Caco-2 (cell line): ENCODE measurements around the gene ABHD17C. TPM values are rescaled to one million over a fixed set of nuclear protein-coding genes. Genes with fewer than 3 reads are reported as not detected.
A peak's percentile ranks its signal among the peaks of the same experiment; 100 is the strongest.

Experiments
- BruUV-seq: library from RNA; stranded (reverse); fragments of 400-500 nt; replicated peaks from 2 replicates; lab custom pipeline; 2021; lab: Mats Ljungman, UMichigan
- CTCF ChIA-PET: fragments of 300-600 bp; sonication (Branson Sonifier 250); formaldehyde crosslinking; loops from one replicate; lab custom pipeline; 2022; ENCODE audit warnings: antibody characterized with exemption; lab: Charles Lee
- POLR2A ChIA-PET: fragments of 300-600 bp; sonication (Branson Sonifier 250); formaldehyde crosslinking; loops from one replicate; lab custom pipeline; 2022; ENCODE audit warnings: antibody characterized with exemption; lab: Charles Lee
- DNase-seq, 2 experiments: peaks; one replicate each; pipeline versions ENCODE4 v3.0.0 to v3.0.0-alpha.2; 2020 to 2022
- H3K27me3 ChIP-seq: replicated peaks from 2 replicates; pipeline ENCODE4 v1.6.0; 2011; ENCODE audit warnings: low read length; ENCODE audit not compliant: control insufficient read depth, insufficient read depth
- H3K36me3 ChIP-seq: 2 replicates; pipeline ENCODE4 v1.5.1; 2011; ENCODE audit warnings: low read length; ENCODE audit not compliant: control insufficient read depth, insufficient read depth
- H3K4me1 ChIP-seq: fragments of 250-450 bp; sonication (Bioruptor Pico); 2 replicates; pipeline ENCODE4 v1.5.1; 2020; ENCODE audit warnings: mild to moderate bottlenecking
- H3K4me3 ChIP-seq: 2 replicates; pipeline ENCODE4 v1.5.1; 2011; ENCODE audit warnings: low read depth, mild to moderate bottlenecking, control low read depth, low read length
- H3K9me3 ChIP-seq: fragments of 250-450 bp; sonication (Bioruptor Pico); 2 replicates; pipeline ENCODE4 v1.5.1; 2020; ENCODE audit warnings: mild to moderate bottlenecking, moderate library complexity
- H3K27ac Mint-ChIP-seq: one replicate; pipeline ENCODE4 v1.8.0; 2022; ENCODE audit warnings: mixed read lengths; ENCODE audit not compliant: unreplicated experiment
- H3K27me3 Mint-ChIP-seq: one replicate; pipeline ENCODE4 v1.8.0; 2022; ENCODE audit warnings: mixed read lengths; ENCODE audit not compliant: insufficient read depth, unreplicated experiment
- H3K36me3 Mint-ChIP-seq: one replicate; pipeline ENCODE4 v1.8.0; 2022; ENCODE audit warnings: mild to moderate bottlenecking, mixed read lengths; ENCODE audit not compliant: insufficient read depth, unreplicated experiment
- H3K4me1 Mint-ChIP-seq: one replicate; pipeline ENCODE4 v1.8.0; 2022; ENCODE audit warnings: low read depth, mixed read lengths; ENCODE audit not compliant: unreplicated experiment
- H3K4me3 Mint-ChIP-seq: one replicate; pipeline ENCODE4 v1.8.0; 2022; ENCODE audit warnings: mild to moderate bottlenecking, moderate library complexity, mixed read lengths; ENCODE audit not compliant: unreplicated experiment
- H3K9me3 Mint-ChIP-seq: one replicate; pipeline ENCODE4 v1.8.0; 2022; ENCODE audit warnings: mixed read lengths; ENCODE audit not compliant: unreplicated experiment
- intact Hi-C: fragments of 100-400 bp; cut with micrococcal nuclease; formaldehyde crosslinking; loops from one replicate; pipeline ENCODE4 v1.10.0; 2022; ENCODE audit not compliant: unreplicated experiment
- total RNA-seq: library from RNA; stranded (reverse); gene quantifications from 2 replicates; pipeline ENCODE4 v1.2.3, GENCODE V29; 2022
- TF ChIP-seq, protein P1 (sequence below), 2 experiments: fragments of 200-600 bp in 1 of 2; IDR thresholded peaks; 1 replicate in 1 of 2; 2 replicates in 1 of 2; pipeline versions ENCODE4 v1.5.1 to v1.8.0; 2011 to 2022; ENCODE audit warnings: antibody characterized with exemption in 1 of 2, control low read depth in 1 of 2, inconsistent platforms in 1 of 2, low read depth in 1 of 2, low read length in 1 of 2, mild to moderate bottlenecking in 1 of 2, moderate library complexity in 1 of 2; ENCODE audit not compliant: insufficient read depth in 1 of 2, severe bottlenecking in 1 of 2, unreplicated experiment in 1 of 2

Gene ABHD17C
- total RNA-seq, 1 experiment from 2014 or later, result 25.0 TPM

DNA sequence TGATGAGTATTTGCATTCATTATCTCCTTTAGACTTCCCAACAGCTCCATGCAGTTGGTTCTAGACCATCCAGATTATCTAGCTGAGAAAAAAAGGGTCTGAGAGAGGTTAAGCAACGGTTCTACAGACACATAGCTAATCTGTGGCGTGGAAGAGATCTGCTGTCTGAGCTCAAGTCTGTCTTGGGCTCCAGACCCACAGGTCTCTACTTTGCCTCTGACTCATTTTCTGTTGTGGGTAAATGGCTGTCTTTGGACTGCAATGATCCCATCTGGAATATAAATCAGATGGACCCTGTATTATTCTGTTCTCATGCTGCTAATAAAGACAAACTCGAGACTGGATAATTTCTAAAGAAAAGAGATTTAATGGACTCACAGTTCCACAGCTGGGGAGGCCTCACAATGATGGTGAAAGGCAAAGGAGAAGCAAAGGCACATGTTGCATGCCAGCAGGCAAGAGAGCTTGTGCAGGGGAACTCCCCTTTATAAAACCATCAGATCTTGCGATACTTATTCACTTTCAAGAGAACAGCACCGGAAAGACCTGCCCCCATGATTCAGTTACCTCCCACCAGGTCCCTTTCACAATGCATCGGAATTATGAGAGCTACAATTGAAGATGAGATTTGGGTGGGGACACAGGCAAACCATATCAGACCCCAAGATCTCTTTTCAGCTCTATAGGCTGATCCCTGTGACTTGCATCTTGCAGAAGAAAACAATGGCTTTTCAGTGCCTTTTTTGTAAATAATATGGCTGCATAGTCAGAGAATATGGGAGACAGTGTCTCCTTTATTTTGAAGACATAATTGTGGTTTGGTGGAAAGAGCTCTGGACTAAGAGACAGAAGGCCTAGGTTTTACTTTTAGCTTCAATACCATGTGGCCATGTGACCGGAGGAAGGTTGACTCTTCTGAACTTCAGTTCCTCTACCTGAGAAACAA lies 108.7 kb downstream of the ABHD17C start:
- no peaks in the 10 kb centered on the region for H3K27me3 ChIP-seq
- no peak overlapping the region for H3K4me3 Mint-ChIP-seq
- ChIA-PET POLR2A (no interaction called here), CTCF (no interaction called here)
- no peak overlapping the region for H3K27ac Mint-ChIP-seq
- no peaks in the 10 kb centered on the region for H3K36me3 Mint-ChIP-seq
- no peak overlapping the region for H3K4me3 ChIP-seq
- BruUV-seq, result no TSS peak
- TF ChIP-seq, protein P1, sequence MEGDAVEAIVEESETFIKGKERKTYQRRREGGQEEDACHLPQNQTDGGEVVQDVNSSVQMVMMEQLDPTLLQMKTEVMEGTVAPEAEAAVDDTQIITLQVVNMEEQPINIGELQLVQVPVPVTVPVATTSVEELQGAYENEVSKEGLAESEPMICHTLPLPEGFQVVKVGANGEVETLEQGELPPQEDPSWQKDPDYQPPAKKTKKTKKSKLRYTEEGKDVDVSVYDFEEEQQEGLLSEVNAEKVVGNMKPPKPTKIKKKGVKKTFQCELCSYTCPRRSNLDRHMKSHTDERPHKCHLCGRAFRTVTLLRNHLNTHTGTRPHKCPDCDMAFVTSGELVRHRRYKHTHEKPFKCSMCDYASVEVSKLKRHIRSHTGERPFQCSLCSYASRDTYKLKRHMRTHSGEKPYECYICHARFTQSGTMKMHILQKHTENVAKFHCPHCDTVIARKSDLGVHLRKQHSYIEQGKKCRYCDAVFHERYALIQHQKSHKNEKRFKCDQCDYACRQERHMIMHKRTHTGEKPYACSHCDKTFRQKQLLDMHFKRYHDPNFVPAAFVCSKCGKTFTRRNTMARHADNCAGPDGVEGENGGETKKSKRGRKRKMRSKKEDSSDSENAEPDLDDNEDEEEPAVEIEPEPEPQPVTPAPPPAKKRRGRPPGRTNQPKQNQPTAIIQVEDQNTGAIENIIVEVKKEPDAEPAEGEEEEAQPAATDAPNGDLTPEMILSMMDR (IDR thresholded peaks at IDR 0.05; ENCODE audit: insufficient read depth in 1 of 2, low read depth in 1 of 2, low read length in 1 of 2, severe bottlenecking in 1 of 2, unreplicated experiment in 1 of 2), result no peak
- H3K4me1 ChIP-seq, result no peaks in the 10 kb centered on the region
- no peaks in the 10 kb centered on the region for H3K27me3 Mint-ChIP-seq
- no peaks in the 10 kb centered on the region for H3K4me1 Mint-ChIP-seq
- no peaks in the 10 kb centered on the region for H3K36me3 ChIP-seq
- DNase-seq, result no peak
- H3K9me3 ChIP-seq, result no peaks in the 10 kb centered on the region
- H3K9me3 Mint-ChIP-seq, result no peaks in the 10 kb centered on the region
- intact Hi-C loops, result no loop called here

DNA sequence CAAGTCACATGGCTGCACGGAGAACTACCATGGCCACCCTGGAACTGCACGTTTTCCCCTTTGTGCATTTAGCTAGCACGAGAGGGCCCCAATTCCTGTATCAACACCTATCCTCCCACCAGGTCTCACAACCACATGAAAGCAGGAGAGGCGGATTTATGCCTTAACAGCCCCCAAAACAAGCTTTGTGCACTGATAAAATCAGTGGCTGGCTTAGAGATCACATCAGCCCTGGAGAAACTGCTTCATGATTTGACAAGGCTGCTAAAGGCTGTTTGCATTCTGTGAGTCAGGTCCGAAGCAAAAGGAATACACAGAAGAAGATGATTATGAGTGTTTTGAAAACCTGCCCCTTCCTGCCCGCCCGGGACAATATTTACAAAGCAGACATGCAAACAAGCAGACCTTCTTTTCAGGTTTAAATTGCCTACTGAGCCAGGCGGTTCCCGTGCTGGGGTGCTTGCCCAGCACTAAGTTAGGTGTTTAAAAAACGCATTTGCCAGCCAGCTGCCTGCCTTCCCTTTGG lies 109.9 kb downstream of the ABHD17C start:
- BruUV-seq, result no TSS peak
- Histone ChIP-seq H3K27me3 (no peaks in the 10 kb centered on the region), H3K36me3 (no peaks in the 10 kb centered on the region), H3K9me3 (no peaks in the 10 kb centered on the region), H3K4me3 (peak overlapping the region; percentile 5; the same call in 1 of the 2 replicates), H3K4me1 (no peaks in the 10 kb centered on the region)
- TF ChIP-seq, protein P1 (IDR thresholded peaks at IDR 0.05; ENCODE audit: insufficient read depth in 1 of 2, low read depth in 1 of 2, low read length in 1 of 2, severe bottlenecking in 1 of 2, unreplicated experiment in 1 of 2), result no peak
- Mint-ChIP-seq H3K27ac (no peak overlapping the region), H3K9me3 (no peaks in the 10 kb centered on the region), H3K4me3 (peak overlapping the region; percentile 52), H3K4me1 (no peaks in the 10 kb centered on the region), H3K36me3 (no peaks in the 10 kb centered on the region), H3K27me3 (no peaks in the 10 kb centered on the region)
- intact Hi-C loops, result no loop called here
- ChIA-PET CTCF (no interaction called here), POLR2A (no interaction called here)
- DNase-seq, result peak in 1 of 2 experiments; percentile 24

Other genes starting within 250 kb of the ABHD17C start
- gene CEMIP, start 84.1 kb downstream of the ABHD17C start, total RNA-seq, result 0.07 TPM in 2 replicates